HG03196 (cell line): ENCODE data around the gene TMEM131.

Experiments used
- ATAC-seq: cut with Tn5 transposase; IDR thresholded peaks from one replicate; pipeline ENCODE4 v1.9.1; 2021; ENCODE audit not compliant: unreplicated experiment

Gene TMEM131

GRCh38 chr2:97993926-97994325 lies 1.8 kb downstream of the TMEM131 start:
- no peak for ATAC-seq

GRCh38 chr2:97992836-97993825 lies 2.6 kb downstream of the TMEM131 start:
- ATAC-seq: no peak

GRCh38 chr2:97991081-97991856 lies 4.5 kb downstream of the TMEM131 start:
- ATAC-seq: no peak

- ATAC-seq: no peak
These were observed 7.0 kb downstream of the TMEM131 start for GRCh38 chr2:97988722-97989121.

- no peak for ATAC-seq
These were observed 9.8 kb downstream of the TMEM131 start for GRCh38 chr2:97985998-97986397.

GRCh38 chr2:97983698-97984097 lies 12.1 kb downstream of the TMEM131 start:
- ATAC-seq: no peak

GRCh38 chr2:97983134-97983533 lies 12.6 kb downstream of the TMEM131 start:
- no peak for ATAC-seq

GRCh38 chr2:97982621-97983020 lies 13.1 kb downstream of the TMEM131 start:
- ATAC-seq: no peak

GRCh38 chr2:97981961-97982360 lies 13.8 kb downstream of the TMEM131 start:
- ATAC-seq: no peak

- no peak for ATAC-seq
These were observed 15.8 kb downstream of the TMEM131 start for GRCh38 chr2:97979904-97980303.

- no peak for ATAC-seq
These were observed 21.3 kb downstream of the TMEM131 start for GRCh38 chr2:97974471-97974870.

- no peak for ATAC-seq
These were observed 25.3 kb downstream of the TMEM131 start for GRCh38 chr2:97970293-97971060.

- no peak for ATAC-seq
These were observed 26.4 kb downstream of the TMEM131 start for GRCh38 chr2:97969081-97970067.

- ATAC-seq: no peak
These were observed 27.7 kb downstream of the TMEM131 start for GRCh38 chr2:97967931-97968627.

- peak; percentile 7 for ATAC-seq
These were observed 28.5 kb downstream of the TMEM131 start for GRCh38 chr2:97967216-97967592.

GRCh38 chr2:97966545-97967215 lies 29.1 kb downstream of the TMEM131 start:
- peak; percentile 46 for ATAC-seq

- ATAC-seq: no peak
These were observed 30.6 kb downstream of the TMEM131 start for GRCh38 chr2:97965116-97965515.

- ATAC-seq: no peak
These were observed 31.9 kb downstream of the TMEM131 start for GRCh38 chr2:97963880-97964279.

- no peak for ATAC-seq
These were observed 32.7 kb downstream of the TMEM131 start for GRCh38 chr2:97963079-97963406.
